GM12801 (cell line): Measurements from ENCODE around the gene ITGA11.

Experiments used
- CTCF ChIP-seq: IDR thresholded peaks from one replicate; pipeline ENCODE4 v1.5.1; 2011; ENCODE audit warnings: control low read depth; ENCODE audit not compliant: insufficient read length; ENCODE audit errors: extremely low read depth

ITGA11 gene

GRCh38 chr15:68399096-68400065 lies 32.6 kb downstream of the ITGA11 start:
- TF ChIP-seq CTCF, result no peak

- no peak for TF ChIP-seq CTCF
Observed at GRCh38 chr15:68396068-68396467, 35.9 kb downstream of the ITGA11 start.

GRCh38 chr15:68391121-68391520 lies 40.8 kb downstream of the ITGA11 start:
- TF ChIP-seq CTCF, result no peak

- no peak for TF ChIP-seq CTCF
Observed at GRCh38 chr15:68389936-68390817, 41.8 kb downstream of the ITGA11 start.

- TF ChIP-seq CTCF, result no peak
Observed at GRCh38 chr15:68389041-68389930, 42.7 kb downstream of the ITGA11 start.

- no peak for TF ChIP-seq CTCF
Observed at GRCh38 chr15:68387381-68388143, 44.4 kb downstream of the ITGA11 start.
